Fibroblast of skin of back (primary cell): ENCODE data around the gene CFAP298. TPM values are rescaled to one million over a fixed set of nuclear protein-coding genes. Genes with fewer than 3 reads are reported as not detected.
A peak's percentile ranks its signal among the peaks of the same experiment; 100 is the strongest.
"Not testable (repeated sequence)": the region's sequence is repeated elsewhere in the genome, so short reads cannot be mapped to it uniquely, and the experiment has no call there.

ENCODE experiments used
- DNase-seq: peaks from one replicate; pipeline ENCODE4 v3.0.0-alpha.2; 2013
- polyA plus RNA-seq, 2 experiments: library from polyadenylated mRNA; unstranded; fragments of 120-200 nt; gene quantifications; one replicate each; pipeline ENCODE4 v1.2.1, GENCODE V29; 2013; ENCODE audit not compliant: insufficient read length in 2 of 2

CFAP298 gene
- 30.8 TPM for polyA plus RNA-seq (2013, experiment 1 of 2; ENCODE audit: insufficient read length)
- polyA plus RNA-seq (2013, experiment 2 of 2; ENCODE audit: insufficient read length) = 23.5 TPM

- peak; percentile 94 for DNase-seq
Measured at GRCh38 chr21:32612075-32612998, at the start of gene CFAP298. Gene CFAP298 (minus strand): TSS chr21:32612377. CDS start chr21:32612243, 134 bp downstream.

- not testable (repeated sequence) for DNase-seq
Measured at GRCh38 chr21:32661026-32661782, 49.0 kb upstream of the CFAP298 start.

GRCh38 chr21:32658524-32658923 is 46.3 kb upstream of the CFAP298 start:
- no peak for DNase-seq

GRCh38 chr21:32653326-32653901 is 41.2 kb upstream of the CFAP298 start:
- DNase-seq = peak; percentile 2

- DNase-seq = no peak
Measured at GRCh38 chr21:32648165-32648564, 36.0 kb upstream of the CFAP298 start.

- no peak for DNase-seq
Measured at GRCh38 chr21:32645261-32646182, 33.3 kb upstream of the CFAP298 start.

- no peak for DNase-seq
Measured at GRCh38 chr21:32641710-32642698, 29.8 kb upstream of the CFAP298 start.

- DNase-seq = peak; percentile 50
Measured at GRCh38 chr21:32626621-32627196, 14.5 kb upstream of the CFAP298 start.

- not testable (repeated sequence) for DNase-seq
Measured at GRCh38 chr21:32618218-32618617, 6.0 kb upstream of the CFAP298 start.

GRCh38 chr21:32613436-32614043 is 1.4 kb upstream of the CFAP298 start:
- DNase-seq = no peak

GRCh38 chr21:32612999-32613337 is 791 bp upstream of the CFAP298 start:
- DNase-seq = no peak

- peak; percentile 11 for DNase-seq
Measured at GRCh38 chr21:32611471-32611997, 643 bp downstream of the CFAP298 start.

- not testable (repeated sequence) for DNase-seq
Measured at GRCh38 chr21:32610940-32611339, 1.2 kb downstream of the CFAP298 start.

- no peak for DNase-seq
Measured at GRCh38 chr21:32608851-32609250, 3.3 kb downstream of the CFAP298 start.

- no peak for DNase-seq
Measured at GRCh38 chr21:32605469-32605868, 6.7 kb downstream of the CFAP298 start.

- DNase-seq = no peak
Measured at GRCh38 chr21:32604464-32604863, 7.7 kb downstream of the CFAP298 start.

- no peak for DNase-seq
Measured at GRCh38 chr21:32603131-32603530, 9.0 kb downstream of the CFAP298 start.

- DNase-seq = no peak
Measured at GRCh38 chr21:32602099-32602498, 10.1 kb downstream of the CFAP298 start.

GRCh38 chr21:32599526-32599925 is 12.7 kb downstream of the CFAP298 start:
- DNase-seq = no peak

GRCh38 chr21:32599091-32599490 is 13.1 kb downstream of the CFAP298 start:
- no peak for DNase-seq
